ENCODE measurements around the gene CEP126. TPM values are rescaled to one million over a fixed set of nuclear protein-coding genes. Genes with fewer than 3 reads are reported as not detected.

CEP126 gene, protein sequence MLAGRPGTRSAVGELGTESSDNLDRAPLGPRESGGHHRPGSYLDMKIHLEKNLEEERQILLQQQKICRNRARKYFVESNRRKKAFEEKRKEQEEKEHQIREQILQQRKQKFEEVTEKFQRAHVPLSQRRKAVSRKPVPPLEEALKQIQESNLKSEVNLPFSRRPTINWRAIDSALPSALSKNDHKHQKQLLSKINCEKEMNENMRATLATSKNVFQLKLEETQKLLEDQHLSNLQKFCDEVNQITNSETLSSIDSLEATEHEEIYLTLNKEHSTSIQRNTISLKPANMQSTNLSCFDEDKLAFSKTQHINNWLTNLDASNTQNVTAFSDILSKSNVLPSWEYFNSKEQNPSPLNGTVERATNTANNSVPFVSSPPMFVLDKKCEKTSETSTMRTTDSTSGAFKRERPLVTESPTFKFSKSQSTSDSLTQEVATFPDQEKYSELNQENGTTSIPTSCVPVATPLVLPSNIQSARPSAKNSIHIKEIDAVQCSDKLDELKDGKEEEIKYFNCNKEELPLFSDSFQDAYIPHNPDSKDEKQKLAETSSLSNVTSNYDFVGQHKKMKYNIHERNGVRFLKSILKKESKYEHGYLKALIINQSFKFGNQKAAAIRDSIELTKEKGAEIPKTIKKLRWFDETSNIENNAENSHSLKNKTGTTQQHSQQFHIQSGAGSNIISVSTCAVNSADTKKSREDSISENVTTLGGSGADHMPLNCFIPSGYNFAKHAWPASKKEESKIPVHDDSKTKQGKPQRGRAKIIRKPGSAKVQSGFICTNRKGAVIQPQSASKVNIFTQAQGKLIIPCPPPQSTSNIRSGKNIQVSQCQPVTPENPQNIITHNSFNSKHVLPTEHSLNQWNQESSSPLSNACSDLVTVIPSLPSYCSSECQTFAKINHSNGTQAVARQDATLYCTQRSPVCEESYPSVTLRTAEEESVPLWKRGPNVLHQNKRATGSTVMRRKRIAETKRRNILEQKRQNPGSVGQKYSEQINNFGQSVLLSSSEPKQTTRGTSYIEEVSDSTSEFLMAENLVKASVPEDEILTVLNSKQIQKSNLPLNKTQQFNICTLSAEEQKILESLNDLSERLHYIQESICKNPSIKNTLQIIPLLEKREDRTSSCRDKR
- total RNA-seq (2014; rRNA removed; shearing (Covaris generic)), result 0.43 and 1.2 TPM in 2 replicates
- 1.5 and 2.9 TPM in 2 replicates for polyA plus RNA-seq (2015; cell fraction: cytosol; rRNA removed)
- 2.7 and 3.7 TPM in 2 replicates for polyA plus RNA-seq (2015; cell fraction: nucleus; rRNA removed)

- peak; percentile 96 for DNase-seq (ENCODE audit: low read depth)
Measured at GRCh38 chr11:101914738-101915426, at the start of gene CEP126. Gene CEP126 (plus strand): TSS chr11:101915010. CDS start chr11:101915285, 275 bp downstream.

DNA sequence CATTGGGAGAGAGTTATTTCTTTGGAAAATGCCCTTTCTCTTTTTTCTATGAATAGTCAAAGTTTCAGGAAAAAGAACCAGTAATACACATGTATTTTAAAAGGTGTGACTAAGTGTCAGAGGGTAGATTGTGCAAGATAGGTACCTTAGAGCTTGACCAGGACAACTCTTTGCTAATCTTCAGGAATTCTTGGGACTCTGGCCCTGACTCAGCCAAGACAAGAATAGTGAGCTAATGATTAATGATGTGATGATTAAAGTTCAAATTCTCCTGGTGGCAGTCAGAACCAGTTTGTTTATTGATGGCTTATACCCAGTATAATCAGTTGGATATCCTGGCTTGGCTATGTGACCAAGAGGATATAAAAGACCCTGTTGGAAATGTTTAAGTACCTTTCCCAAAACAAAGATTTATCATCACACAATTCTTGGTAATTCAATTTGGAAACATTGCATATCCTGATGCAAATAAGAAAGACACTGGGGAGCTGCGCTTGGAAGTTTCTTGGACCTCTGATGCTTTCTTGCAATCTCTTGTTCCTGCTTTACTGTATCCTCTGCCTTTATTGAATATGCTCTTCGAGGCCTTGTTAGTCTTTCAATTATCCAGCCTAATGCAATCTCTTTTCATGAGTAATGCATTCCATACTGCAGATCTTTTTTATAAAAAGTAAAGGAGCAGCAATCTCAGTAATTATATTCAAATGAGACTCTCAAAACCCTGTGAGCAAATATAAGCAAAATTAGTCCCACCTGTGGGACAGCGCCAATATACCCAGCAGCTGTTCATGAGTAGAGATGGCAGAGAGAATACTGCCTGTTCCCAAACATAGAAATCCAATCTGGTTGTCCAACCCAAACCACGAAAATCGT is 48.0 kb upstream of the CEP126 start:
- peak; percentile 37 for DNase-seq (ENCODE audit: low read depth)

- peak; percentile 31 for DNase-seq (ENCODE audit: low read depth)
Measured at GRCh38 chr11:101867951-101868350, 46.9 kb upstream of the CEP126 start.

- DNase-seq (ENCODE audit: low read depth), result peak; percentile 88
Measured at GRCh38 chr11:101870510-101870909, 44.3 kb upstream of the CEP126 start.

GRCh38 chr11:101872171-101872882 is 42.5 kb upstream of the CEP126 start:
- DNase-seq (ENCODE audit: low read depth), result no peak

GRCh38 chr11:101880222-101880621 is 34.6 kb upstream of the CEP126 start:
- peak; percentile 54 for DNase-seq (ENCODE audit: low read depth)

DNA sequence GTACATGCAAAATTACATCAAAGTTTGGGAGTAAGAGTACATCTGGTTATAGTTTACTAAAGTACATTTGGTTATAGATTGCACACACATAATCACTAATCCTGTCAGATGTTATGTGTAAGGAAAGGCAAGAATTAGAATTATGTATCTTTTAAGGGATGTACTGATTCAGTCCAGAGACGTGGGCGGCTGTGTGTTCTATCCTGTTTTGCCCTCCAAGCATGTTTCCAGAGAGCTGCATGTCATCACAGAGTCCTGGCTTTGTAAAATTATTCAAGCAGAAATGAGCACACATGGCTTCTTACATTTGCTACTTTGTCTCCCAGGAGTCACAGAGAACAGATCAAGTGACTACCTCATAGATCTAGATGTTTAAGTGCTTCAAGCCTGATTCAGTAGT is 33.2 kb upstream of the CEP126 start:
- no peak for DNase-seq (ENCODE audit: low read depth)

GRCh38 chr11:101885631-101886030 is 29.2 kb upstream of the CEP126 start:
- no peak for DNase-seq (ENCODE audit: low read depth)

GRCh38 chr11:101889767-101890166 is 25.0 kb upstream of the CEP126 start:
- no peak for DNase-seq (ENCODE audit: low read depth)

- DNase-seq (ENCODE audit: low read depth), result no peak
Measured at GRCh38 chr11:101894505-101894904, 20.3 kb upstream of the CEP126 start.

GRCh38 chr11:101907815-101908214 is 7.0 kb upstream of the CEP126 start:
- no peak for DNase-seq (ENCODE audit: low read depth)

DNA sequence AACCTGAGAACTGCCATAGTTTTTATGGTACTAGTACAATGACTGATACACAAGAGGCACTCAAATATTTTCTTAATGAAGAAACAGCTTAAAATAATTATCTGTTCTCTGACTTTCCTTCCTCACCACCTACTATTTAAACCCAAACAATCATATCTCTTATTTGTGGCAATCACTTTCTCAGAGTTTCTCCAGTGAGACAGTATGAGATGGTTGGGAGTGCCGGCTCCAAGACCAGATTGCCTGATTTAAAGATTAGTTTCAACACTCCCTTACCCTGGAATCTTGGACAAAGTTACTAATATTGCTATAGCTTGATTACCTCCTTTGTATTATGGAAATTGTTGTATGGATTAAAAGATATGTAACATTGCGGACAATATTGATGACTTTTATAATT is 5.7 kb upstream of the CEP126 start:
- no peak for DNase-seq (ENCODE audit: low read depth)

DNA sequence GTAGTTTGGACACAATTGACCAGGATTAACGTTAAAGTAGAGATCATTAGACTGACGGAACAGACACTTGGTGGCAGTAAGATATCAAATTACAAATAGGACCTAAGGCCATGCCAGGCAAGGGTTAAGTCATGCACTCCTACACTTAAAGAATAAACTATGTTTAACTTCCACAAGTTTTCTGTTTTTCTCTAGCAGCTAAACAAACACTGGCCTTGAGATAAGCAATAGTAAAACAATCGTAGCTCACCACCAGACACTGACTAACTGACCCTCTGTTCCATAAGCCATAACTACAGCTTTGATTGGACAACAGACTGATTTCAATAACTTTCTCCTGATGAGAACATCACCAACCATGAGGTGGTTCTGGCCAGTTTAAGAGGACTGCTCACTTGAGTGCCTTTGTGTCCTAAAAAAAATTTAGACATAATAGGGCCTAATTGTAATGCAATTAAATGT is 2.0 kb upstream of the CEP126 start:
- no peak for DNase-seq (ENCODE audit: low read depth)

DNA sequence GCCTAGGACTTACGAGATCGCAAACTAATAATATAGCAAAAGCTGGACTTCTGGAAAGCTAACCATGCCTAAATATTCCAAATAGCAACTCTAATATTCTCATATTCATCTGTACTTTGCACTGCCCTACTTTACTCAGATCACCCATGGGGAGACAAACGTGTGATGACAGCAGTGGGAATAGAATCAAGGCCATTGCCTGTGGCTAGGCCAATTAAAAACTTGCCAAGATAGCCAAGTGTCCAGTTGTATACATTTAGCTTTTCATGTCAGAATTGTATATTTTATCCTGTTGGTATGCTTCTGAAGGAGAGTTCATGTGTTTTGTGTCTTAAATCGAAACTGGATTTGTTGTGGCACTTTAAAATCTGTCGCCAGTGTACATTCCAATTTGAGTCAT is 1.2 kb upstream of the CEP126 start:
- no peak for DNase-seq (ENCODE audit: low read depth)

DNA sequence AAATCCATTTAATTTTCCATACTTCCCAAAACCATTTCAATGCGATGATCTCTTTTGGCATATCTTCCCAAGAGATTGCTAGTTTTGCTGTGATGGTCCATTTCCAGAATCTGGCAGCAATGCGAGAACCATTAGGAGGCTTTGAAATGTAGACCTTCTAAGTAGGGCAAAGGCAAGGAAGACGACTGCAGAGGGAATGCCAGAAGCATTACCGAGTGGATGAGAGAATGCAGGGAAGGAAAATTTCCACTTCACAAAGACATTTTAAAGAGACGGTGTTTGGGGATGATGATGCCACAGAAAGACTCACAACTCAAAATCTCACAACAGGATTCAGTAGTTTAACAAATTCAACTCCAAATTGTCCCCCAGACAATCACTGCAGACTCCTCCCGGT is 471 bp upstream of the CEP126 start:
- no peak for DNase-seq (ENCODE audit: low read depth)

- peak; percentile 54 for DNase-seq (ENCODE audit: low read depth)
Measured at GRCh38 chr11:101915791-101916291, 1.0 kb downstream of the CEP126 start.

GRCh38 chr11:101916422-101916821 is 1.6 kb downstream of the CEP126 start, which contains the start of gene ANGPTL5:
Gene ANGPTL5 (minus strand): TSS chr11:101916522. CDS start chr11:101907909, 8,613 bp downstream.
- DNase-seq (ENCODE audit: low read depth), result no peak

GRCh38 chr11:101917226-101917625 is 2.4 kb downstream of the CEP126 start:
- DNase-seq (ENCODE audit: low read depth), result no peak

- DNase-seq (ENCODE audit: low read depth), result no peak
Measured at GRCh38 chr11:101920992-101921391, 6.2 kb downstream of the CEP126 start.
